NCI-H1436 (cell line): ENCODE data around the gene ECHDC3.
A peak's percentile ranks its signal among the peaks of the same experiment; 100 is the strongest.

Source experiments
- DNase-seq: peaks from one replicate; lab custom pipeline; 2025; lab: John Stamatoyannopoulos, UW

The ECHDC3 gene

GRCh38 chr10:11782793-11783557 is 40.8 kb downstream of the ECHDC3 start:
- peak; percentile 16 for DNase-seq

- no peak for DNase-seq
Observed at GRCh38 chr10:11783558-11783865, 41.3 kb downstream of the ECHDC3 start.

- DNase-seq, result no peak
Observed at GRCh38 chr10:11787374-11787773, 45.2 kb downstream of the ECHDC3 start.

- no peak for DNase-seq
Observed at GRCh38 chr10:11787846-11788245, 45.7 kb downstream of the ECHDC3 start.

- DNase-seq, result no peak
Observed at GRCh38 chr10:11789306-11789705, 47.1 kb downstream of the ECHDC3 start.

GRCh38 chr10:11789956-11790355 is 47.8 kb downstream of the ECHDC3 start:
- no peak for DNase-seq

- DNase-seq, result no peak
Observed at GRCh38 chr10:11793762-11794479, 51.7 kb downstream of the ECHDC3 start.

- no peak for DNase-seq
Observed at GRCh38 chr10:11794566-11794965, 52.4 kb downstream of the ECHDC3 start.

GRCh38 chr10:11795101-11795920 is 53.1 kb downstream of the ECHDC3 start:
- DNase-seq, result no peak

- DNase-seq, result no peak
Observed at GRCh38 chr10:11796474-11796873, 54.3 kb downstream of the ECHDC3 start.

GRCh38 chr10:11797281-11797680 is 55.1 kb downstream of the ECHDC3 start:
- no peak for DNase-seq

- DNase-seq, result no peak
Observed at GRCh38 chr10:11797847-11798633, 55.9 kb downstream of the ECHDC3 start.

- DNase-seq, result no peak
Observed at GRCh38 chr10:11798845-11799735, 56.9 kb downstream of the ECHDC3 start.

GRCh38 chr10:11799736-11800080 is 57.5 kb downstream of the ECHDC3 start:
- DNase-seq, result no peak

GRCh38 chr10:11804336-11804735 is 62.2 kb downstream of the ECHDC3 start:
- DNase-seq, result no peak

GRCh38 chr10:11805792-11806191 is 63.6 kb downstream of the ECHDC3 start:
- DNase-seq, result no peak

GRCh38 chr10:11806706-11807105 is 64.5 kb downstream of the ECHDC3 start:
- no peak for DNase-seq

- no peak for DNase-seq
Observed at GRCh38 chr10:11808808-11809207, 66.6 kb downstream of the ECHDC3 start.

- no peak for DNase-seq
Observed at GRCh38 chr10:11810313-11810766, 68.2 kb downstream of the ECHDC3 start.

- DNase-seq, result no peak
Observed at GRCh38 chr10:11810973-11811372, 68.8 kb downstream of the ECHDC3 start.

GRCh38 chr10:11813177-11813576 is 71.0 kb downstream of the ECHDC3 start:
- no peak for DNase-seq
